NOMO-1 treated with DMSO at 0.1 percent for 48 hours (cell line): ENCODE data around the gene C3.
"Not testable (repeated sequence)": the region's sequence is repeated elsewhere in the genome, so short reads cannot be mapped to it uniquely, and the experiment has no call there.

Experiments
- DNase-seq: peaks from one replicate; lab custom pipeline; 2025; ENCODE audit not compliant: unreplicated experiment; lab: John Stamatoyannopoulos, UW

Gene C3

DNA sequence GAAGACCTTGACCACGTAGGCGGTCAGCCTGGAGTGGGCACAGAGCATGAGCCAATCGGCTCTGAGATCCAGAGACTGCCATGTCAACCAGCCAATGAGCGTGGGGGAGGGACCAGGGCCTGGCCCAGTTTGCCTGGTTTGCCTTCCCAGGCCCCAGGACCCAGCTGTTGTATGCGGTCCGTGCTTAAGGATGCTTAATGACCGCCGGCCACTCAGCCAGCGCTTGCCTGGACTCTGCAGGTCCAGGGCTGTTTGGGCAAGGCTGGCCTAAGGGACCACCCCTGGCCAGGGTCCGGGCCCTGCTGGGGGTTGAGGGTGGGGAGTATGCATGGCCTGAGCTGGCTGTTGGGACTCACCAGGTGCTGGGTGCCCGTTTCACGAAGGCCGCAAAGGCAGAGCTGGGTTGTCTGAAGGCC lies 27.4 kb downstream of the C3 start:
- no peak for DNase-seq

DNA sequence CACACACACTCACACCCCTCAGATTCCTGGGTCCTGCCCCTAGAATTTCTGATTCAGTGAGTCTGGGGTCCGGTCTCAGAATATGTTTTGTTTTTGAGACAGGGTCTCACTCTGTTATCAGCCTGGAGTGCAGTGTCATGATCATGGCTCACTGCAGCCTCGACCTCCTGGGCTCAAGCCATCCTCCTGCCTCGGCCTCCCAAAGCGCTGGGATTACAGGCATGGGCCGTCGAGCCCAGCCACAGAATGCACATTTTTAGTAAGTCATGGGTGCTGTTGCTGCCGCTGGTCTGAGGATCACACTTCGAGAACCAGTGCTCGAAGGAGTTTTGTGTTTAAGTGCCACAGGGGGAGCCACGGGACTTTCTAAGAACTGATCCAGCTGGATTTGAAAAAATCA lies 28.4 kb downstream of the C3 start:
- DNase-seq, result no peak

DNA sequence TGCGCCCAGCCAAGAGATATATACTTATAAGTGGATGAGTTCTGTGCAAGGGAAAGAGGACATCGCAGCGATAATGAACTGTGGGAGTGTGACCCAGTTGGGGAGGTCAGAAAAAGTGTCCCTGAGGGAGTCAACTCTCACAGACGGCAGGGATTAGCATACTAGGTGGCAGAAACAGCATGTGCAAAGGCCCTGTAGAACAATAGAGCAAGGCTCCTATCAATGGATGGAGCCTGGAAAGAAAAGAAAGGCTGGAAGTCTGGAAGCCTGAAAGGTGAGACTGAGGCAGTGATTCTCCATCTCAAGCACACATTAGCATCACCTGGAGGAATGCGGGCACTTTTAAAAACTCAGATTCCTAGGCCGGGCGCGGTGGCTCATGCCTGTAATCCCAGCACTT lies 29.1 kb downstream of the C3 start:
- DNase-seq, result no peak

DNA sequence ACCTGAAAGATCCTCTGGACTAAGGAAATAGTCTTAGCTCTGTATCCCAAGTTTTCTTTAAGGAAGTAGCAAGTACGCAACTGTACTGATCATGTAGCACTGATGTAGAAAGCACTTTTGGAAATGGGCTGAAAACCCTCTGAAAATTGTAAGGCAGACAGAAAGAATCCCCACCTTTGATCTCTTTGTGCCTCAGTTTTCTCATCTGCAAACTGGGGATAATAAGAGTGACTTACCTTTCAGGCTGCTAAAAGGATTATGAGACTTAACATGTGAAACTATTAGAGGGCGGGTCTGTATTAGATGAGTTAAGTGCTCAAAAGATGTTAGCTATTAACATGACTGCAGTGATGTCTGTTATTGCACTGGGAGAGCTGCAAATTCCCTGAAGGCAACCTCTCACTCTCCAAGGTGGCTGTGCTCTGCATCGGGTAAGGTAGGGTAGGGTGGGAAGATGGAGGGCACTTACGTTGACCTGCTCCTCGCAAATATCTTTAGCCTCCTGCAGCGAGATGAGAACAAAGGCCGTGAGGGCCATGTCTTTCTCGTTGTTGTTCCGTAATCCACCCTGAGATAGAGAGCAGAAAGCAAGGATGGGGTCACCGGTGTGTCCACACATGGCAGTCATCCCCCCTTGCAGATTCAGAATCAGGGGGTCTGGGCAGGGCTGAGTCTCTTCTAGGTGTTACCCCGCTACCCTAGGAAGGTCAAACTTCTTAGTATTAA lies 30.1 kb downstream of the C3 start:
- DNase-seq, result no peak

DNA sequence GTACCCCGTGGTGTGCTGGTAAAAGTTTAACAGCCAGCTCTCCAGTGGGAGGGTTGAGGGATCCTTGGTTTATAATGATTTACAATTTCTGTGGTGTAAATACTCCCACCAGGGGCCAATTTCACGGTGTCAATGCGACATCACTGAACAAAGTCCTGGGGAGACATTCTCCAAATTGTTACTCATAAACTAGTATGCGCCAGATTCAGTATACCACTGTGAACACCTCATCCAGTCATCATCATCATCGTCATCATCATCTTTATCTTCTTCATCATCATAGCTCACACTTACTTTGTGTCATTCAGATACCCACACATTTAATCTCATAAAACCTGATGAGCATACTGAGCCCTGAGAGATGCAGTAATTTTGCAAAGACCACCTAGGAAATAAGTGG lies 33.3 kb downstream of the C3 start:
- DNase-seq, result no peak

DNA sequence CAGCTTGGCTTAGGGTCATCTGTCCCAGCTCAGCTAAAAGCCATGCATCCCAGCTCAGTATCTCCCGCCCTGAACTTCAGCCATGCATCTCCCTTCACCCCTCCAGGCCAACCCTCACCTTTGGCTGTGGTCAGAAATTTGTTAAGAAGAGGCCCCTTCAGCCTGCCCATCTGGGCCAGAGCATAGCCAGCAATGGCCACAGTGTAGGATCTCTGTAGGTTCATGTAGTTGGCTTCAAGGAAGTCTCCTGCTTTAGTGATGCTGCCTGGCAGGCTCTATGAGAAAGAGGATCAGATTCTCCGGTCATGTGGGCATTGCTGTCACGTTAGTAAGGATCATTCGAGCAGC lies 33.8 kb downstream of the C3 start:
- DNase-seq, result no peak

DNA sequence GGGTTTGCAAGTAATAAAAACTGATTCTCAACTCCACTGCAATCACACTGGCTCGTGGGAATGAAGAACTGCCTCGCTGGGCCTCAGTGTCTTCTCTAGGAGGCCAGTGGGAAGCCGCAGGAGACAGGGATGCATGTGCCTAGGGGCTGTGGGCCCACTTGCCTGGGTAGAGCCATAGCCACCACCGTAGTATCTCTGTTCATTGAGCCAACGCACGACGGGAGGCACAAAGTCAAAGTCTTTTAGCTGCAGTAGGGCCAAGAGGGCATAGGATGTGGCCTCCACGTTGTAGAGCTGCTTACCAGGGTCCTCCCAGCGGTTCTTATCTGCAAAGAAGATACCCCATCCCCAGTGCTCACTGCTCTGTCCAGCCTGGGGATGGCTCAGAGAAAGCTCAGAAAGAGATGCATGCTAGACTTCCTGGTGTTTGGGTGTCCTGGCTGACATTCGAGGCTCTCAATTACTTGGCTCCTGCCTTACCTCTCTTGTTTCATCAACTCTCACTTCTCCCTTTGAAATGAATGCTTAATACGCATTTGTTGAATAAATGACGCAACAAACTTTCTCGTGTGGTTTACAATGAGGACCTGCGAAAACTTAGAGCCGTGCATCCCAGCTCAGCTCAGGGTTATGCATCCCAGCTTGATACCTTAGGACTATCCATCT lies 34.4 kb downstream of the C3 start:
- peak; percentile 90 for DNase-seq

DNA sequence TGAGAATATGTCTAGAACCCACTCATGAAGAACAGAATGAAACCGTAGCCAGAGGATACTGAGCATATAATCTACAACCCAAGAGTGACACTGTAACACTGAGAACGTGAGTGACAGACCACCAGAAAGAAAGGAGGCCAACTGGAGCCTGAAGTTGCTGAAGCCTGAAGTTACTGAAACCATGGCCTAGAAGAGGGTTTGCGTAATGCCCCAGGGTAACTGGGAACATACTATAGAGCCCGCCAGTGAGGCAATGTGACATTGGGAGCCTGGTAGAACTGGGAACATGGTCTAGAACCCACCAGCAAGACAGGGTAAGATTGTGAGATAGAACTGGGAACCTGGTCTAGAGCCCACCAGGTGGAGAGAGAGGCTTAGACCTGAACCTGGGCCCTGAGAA lies 35.0 kb downstream of the C3 start:
- no peak for DNase-seq

DNA sequence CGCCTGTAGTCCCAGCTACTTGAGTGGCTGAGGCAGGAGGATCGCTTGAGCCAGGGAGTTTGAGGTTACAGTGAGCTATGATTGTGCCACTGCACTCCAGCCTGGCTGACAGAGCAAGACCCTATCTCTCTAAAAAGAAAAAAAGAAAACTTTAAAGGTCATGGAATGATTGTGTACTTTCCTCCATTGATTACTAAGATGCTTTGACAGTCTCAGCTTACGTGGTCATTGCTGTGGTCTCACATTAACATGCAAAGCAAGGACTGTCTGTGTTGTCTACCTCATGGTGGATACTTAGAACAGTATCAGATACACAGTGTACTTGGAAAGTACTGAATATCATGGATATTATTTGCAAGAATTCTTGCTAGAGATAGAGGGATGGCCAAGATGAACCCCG lies 36.5 kb downstream of the C3 start:
- no peak for DNase-seq

DNA sequence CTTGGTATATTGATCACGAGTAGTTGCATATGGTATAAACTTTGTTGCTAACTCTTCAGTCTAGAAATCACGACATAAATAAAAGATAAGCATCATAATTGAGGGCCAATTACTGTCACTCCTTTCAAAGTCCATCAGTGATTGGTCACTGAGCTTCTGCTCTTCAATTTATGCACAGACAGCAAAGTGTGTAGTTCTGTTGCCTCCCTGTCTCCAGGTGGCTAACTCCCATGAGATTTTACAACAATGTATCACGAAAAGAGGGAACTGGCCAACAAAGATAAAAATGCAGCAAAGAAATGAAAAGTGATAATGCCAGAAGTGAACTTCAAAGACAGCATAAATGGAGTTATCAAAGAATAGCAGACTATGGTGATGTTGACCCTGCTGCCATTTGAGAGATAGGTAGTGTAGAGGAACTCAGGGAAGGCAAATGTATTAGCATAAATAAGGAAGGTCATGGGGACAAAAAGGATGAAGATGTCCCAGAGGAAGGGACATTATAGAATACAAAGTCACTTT lies 37.8 kb downstream of the C3 start:
- no peak for DNase-seq

DNA sequence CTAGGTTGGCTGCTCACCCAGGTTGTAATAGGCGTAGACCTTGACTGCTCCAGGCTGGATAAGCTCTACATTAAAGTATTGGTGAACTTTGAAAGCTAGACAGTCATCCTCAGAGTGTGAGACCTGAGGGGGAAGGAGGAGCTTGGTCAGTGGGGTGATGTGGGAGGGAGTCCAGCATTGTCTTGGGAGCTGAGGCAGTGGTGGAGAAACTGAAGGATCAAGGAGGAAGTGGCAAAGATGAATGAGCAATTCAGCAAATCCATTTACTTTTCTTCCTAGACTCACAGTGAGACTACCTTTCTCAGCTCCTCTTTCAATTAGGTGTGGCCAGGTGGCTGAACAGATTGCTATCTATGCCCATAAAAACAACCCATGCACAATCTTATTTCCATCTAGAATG lies 40.3 kb downstream of the C3 start:
- DNase-seq, result no peak

DNA sequence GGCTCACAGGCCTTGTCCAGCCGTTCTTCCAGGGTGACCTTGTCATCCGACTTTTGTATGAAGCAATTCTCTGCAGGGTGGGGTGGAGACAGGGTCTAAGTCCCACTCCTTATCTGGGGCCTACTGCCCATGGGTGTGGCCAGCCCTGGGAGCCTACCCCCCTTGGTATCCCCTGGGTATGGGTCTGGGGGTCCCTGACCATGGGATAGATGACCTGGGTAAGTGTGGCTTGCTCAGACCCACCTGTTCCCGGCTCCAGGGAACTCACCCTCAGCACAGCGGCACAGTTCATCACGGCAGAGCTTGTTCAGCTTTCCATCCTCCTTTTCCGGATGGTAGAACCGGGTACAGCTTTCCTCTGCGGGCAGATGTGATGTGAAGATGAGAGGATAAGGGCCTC lies 41.3 kb downstream of the C3 start:
- no peak for DNase-seq

DNA sequence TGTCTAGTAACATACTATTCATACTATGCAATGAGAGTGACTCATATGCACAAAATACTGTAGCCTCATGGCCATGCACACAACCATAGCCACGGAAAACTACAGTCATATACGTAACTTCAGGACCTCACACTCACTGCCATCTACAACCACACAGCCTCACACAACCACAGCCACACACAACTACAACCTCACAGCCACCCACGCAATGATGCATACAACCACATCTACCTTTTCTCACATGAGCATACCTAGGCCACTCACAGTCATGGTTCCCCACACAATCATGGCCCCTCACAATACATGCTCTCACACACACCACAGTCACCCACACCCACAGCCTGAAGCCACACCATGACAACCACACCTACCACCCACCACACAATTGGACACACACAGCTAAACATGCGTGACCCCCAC lies 41.8 kb downstream of the C3 start:
- no peak for DNase-seq

DNA sequence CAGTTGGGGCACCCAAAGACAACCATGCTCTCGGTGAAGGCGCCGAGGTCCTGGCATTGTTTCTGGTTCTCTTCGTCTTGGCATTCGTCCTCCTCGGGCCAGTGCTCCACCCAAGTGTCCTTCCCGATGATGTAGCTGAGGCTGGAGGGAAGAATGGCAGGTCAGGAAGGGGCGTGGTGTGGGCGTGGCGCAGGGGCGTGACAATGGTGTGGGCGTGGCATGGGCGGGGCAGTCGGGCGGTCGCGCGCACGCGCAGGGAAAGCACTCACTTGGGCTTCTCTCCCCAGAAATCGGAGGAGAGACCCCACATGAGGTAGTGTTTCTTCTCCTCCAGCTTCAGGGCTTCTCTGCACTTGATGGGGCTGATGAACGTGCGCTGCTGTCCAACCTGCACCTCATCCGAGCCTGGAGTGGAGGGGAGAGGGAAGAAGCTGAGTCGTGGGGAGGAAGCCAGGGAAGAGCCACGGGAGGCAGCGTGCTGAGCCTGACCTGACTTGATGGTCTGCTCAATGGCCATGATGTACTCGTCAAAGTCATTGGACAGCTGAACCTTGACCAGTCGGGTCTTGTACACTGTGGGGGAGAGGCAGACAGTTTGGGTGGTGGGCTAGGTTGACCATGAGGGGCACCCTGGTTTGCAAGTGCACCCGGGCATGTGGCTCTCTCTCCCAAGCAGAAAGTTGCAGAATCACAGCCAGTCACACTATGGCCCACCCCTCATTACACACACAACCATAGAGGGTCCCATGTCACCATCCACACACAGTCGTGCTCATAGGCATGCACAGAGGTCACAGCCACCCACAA lies 42.4 kb downstream of the C3 start:
- DNase-seq, result no peak

DNA sequence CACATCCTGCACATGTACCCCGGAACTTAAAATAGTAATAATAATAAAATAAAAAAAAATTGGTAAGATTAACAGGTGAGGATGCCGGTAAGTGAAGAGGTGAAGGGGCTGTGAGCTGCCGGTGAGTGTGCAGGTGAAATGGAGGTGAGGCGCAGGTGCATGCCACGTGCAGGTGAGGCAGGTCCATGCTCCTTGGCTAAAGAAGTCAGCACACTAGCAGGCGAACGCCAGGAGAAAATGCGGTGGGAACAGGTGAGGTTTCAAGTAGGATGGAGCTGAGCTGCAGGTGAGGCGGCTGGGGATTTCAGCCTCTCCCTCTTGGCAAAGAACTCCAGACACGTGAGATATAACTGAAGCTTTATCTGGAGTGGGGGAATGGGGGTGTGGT lies 43.0 kb downstream of the C3 start:
- no peak for DNase-seq

DNA sequence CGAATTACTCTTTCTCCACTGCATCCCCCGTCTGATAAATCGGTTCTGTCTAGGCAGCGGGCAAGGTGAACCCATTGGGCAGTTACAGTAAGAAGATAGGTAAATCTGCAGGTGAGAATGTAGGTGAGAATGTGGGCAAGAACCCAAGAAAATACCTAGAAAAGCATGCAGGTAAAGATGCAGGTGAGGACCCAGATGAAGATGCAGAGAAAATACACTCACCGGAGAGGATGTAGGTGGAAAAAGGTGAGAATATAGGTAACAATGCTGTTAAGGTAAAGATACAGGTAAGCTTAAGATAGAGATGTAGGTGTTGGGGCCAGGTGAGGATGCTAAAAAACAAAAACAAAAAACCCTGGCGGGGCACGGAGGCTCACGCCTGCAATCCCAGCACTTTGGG lies 44.2 kb downstream of the C3 start:
- no peak for DNase-seq

DNA sequence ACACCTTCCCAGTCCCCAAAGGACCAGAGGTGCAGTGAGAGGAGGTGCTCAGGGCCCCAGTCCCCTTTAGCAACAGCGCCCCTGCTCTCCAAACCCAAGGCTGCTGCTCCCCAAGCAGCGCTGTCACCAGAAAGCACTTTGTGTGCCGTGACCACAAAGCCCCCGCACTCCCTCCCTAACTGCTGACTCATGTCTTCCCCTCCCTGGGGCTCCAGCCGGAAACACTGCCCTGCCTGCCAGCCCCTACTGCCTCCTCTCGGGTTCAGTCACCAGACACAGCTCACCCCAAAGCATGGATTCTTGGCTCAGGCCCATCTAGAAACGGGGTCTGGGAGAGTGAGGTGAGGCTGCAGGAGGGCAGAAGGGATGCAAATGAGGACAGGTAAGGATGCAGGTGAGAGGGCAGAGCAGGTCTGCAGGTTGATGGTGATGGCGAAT lies 45.6 kb downstream of the C3 start:
- DNase-seq, result peak; percentile 94

DNA sequence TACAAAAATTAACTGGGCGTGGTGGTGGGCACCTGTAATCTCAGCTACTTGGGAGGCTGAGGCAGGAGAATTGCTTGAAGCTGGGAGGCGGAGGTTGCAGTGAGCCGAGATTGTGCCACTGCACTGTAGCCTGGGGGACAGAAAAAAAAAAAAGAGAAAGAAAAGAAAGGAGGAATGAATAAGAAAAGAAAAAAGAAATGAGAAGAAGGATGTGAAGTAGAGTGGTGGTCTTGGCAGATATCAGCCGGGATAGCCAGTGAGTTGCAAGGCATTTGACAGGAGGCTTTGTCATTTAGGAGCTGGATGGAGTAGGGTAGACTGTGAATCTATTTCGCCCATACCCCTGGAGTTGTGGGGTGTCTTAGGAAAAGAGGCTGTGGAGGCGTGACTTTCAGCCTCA lies 46.0 kb downstream of the C3 start:
- DNase-seq, result not testable (repeated sequence)

DNA sequence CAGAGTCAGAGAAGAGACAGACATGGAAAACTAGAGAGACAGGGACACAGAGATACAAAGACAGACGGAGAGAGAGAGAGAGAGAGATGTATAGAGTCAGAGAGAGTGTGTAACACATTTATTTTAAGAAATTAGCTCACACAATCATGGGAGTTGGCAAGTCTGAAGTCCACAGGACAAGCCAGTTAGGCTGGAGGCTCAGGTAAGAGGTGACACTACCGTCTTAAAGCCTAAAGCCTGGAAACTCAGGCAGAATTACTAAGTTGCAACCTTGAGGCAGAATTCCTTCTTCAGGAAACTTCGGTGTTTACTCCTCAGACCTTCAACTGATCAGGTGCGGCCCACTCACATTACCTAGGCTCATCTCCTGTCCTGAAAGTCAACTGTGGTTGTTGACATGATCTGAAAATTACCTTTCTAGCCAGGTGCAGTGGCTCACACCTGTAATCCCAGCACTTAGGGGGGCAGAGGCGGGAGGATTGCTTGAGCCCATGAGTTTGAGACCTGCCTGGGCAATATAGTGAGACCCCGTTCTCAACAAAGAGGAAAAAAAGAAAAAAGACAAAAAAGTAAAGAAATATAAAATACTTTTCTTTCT lies 47.7 kb downstream of the C3 start:
- no peak for DNase-seq

DNA sequence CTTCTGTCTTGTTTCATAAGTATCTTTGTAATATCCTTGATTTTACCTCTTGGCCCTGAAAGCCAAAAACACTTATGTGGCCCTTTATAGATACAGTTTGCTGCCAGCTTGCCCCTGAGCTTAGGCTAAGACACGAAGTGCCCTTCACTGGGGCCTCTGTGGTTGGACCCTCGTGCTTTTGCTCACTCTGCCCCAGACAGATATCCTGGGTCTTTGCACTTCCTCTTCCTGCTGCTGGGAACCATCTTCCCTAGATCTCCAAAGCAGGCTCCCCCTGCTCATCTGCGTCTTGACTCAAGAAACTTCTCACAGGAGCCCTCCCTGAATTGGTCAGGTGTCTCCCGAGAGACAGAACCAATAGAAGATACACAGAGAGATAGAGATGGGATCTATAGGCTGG lies 48.5 kb downstream of the C3 start:
- no peak for DNase-seq

DNA sequence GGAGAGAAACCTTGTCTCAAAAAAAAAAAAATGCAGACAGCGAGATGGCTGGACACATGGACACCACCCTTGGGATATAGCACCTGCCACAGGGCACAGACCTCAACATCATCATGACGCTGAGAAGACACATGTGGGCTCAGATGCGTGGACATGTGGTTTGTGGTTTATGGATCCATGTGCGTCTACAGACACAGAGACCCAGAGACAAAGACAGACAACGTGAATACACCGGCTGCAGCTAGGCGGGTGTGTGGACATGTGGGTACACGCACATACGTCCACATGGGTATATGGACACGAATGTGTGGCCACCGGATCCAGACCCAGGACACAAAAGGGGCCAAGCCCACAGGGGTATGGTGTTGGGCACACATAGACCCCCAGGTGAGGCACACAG lies 51.8 kb downstream of the C3 start:
- DNase-seq, result peak; percentile 7
